Endothelial cell (in vitro differentiated cells): Measurements from ENCODE around the gene MYBPC3. TPM values are rescaled to one million over a fixed set of nuclear protein-coding genes. Genes with fewer than 3 reads are reported as not detected.

Source experiments
- DNase-seq: peaks from one replicate; pipeline ENCODE4 v3.0.0; 2021; ENCODE audit warnings: low spot score
- H3K27ac Mint-ChIP-seq: one replicate; pipeline ENCODE4 v1.8.0; 2021; ENCODE audit warnings: mixed read lengths, inconsistent platforms; ENCODE audit not compliant: unreplicated experiment
- H3K27me3 Mint-ChIP-seq: one replicate; pipeline ENCODE4 v1.8.0; 2021; ENCODE audit warnings: mild to moderate bottlenecking, moderate library complexity, mixed read lengths, inconsistent platforms; ENCODE audit not compliant: unreplicated experiment
- H3K36me3 Mint-ChIP-seq: one replicate; pipeline ENCODE4 v1.8.0; 2021; ENCODE audit warnings: mild to moderate bottlenecking, low read depth, mixed read lengths, inconsistent platforms; ENCODE audit not compliant: unreplicated experiment
- H3K4me1 Mint-ChIP-seq: one replicate; pipeline ENCODE4 v1.8.0; 2021; ENCODE audit warnings: mild to moderate bottlenecking, mixed read lengths, inconsistent platforms; ENCODE audit not compliant: unreplicated experiment
- H3K4me3 Mint-ChIP-seq: one replicate; pipeline ENCODE4 v1.8.0; 2021; ENCODE audit warnings: mild to moderate bottlenecking, mixed read lengths, inconsistent platforms; ENCODE audit not compliant: unreplicated experiment
- H3K9me3 Mint-ChIP-seq: one replicate; pipeline ENCODE4 v1.8.0; 2021; ENCODE audit warnings: mixed read lengths, inconsistent platforms; ENCODE audit not compliant: unreplicated experiment
- CTCF ChIP-seq: fragments of 200-600 bp; sonication (generic); IDR thresholded peaks from one replicate; pipeline ENCODE4 v1.5.0; 2021; ENCODE audit warnings: antibody characterized with exemption; ENCODE audit not compliant: unreplicated experiment
- total RNA-seq: library from RNA; stranded (reverse); fragmentation: NEBNext Ultra II Directional; extraction: Animal tissue kit (Norgen Biotek cat#: 25700); gene quantifications from one replicate; pipeline ENCODE4 v1.2.1, GENCODE V29; 2021; ENCODE audit not compliant: unreplicated experiment

MYBPC3 gene
- total RNA-seq, 1 donor from 2014 or later: not detected

- Mint-ChIP-seq H3K4me3 (no peak overlapping the region), H3K9me3 (no peaks in the 10 kb centered on the region), H3K36me3 (no peaks in the 10 kb centered on the region), H3K4me1 (peaks cover 2% of the 10 kb centered on the region), H3K27ac (peak overlapping the region; percentile 41), H3K27me3 (peaks cover 4% of the 10 kb centered on the region)
- TF ChIP-seq CTCF: no peak
- no peak for DNase-seq
These were observed 17.2 kb upstream of the MYBPC3 start for GRCh38 chr11:47369676-47370075.

GRCh38 chr11:47366020-47366490, 13.6 kb upstream of the MYBPC3 start:
- Mint-ChIP-seq H3K4me1 (peaks cover 2% of the 10 kb centered on the region), H3K36me3 (no peaks in the 10 kb centered on the region), H3K9me3 (no peaks in the 10 kb centered on the region), H3K27me3 (peaks cover 5% of the 10 kb centered on the region), H3K27ac (no peak overlapping the region), H3K4me3 (no peak overlapping the region)
- no peak for DNase-seq
- no peak for TF ChIP-seq CTCF

- Mint-ChIP-seq H3K4me3 (no peak overlapping the region), H3K36me3 (no peaks in the 10 kb centered on the region), H3K27ac (no peak overlapping the region), H3K9me3 (no peaks in the 10 kb centered on the region), H3K4me1 (peaks cover 5% of the 10 kb centered on the region), H3K27me3 (peaks cover 9% of the 10 kb centered on the region)
- DNase-seq: no peak
- no peak for TF ChIP-seq CTCF
These were observed 8.9 kb upstream of the MYBPC3 start for GRCh38 chr11:47361419-47361818.

GRCh38 chr11:47360341-47360740, 7.8 kb upstream of the MYBPC3 start:
- no peaks in the 10 kb centered on the region for H3K36me3 Mint-ChIP-seq
- peaks cover 5% of the 10 kb centered on the region for H3K27me3 Mint-ChIP-seq
- TF ChIP-seq CTCF: no peak
- no peak overlapping the region for H3K27ac Mint-ChIP-seq
- no peaks in the 10 kb centered on the region for H3K9me3 Mint-ChIP-seq
- DNase-seq: no peak
- H3K4me1 Mint-ChIP-seq: peaks cover 5% of the 10 kb centered on the region
- no peak overlapping the region for H3K4me3 Mint-ChIP-seq

GRCh38 chr11:47359586-47359985, 7.1 kb upstream of the MYBPC3 start:
- peaks cover 6% of the 10 kb centered on the region for H3K27me3 Mint-ChIP-seq
- DNase-seq: no peak
- peak overlapping the region; percentile 53 for H3K27ac Mint-ChIP-seq
- peaks cover 7% of the 10 kb centered on the region for H3K4me1 Mint-ChIP-seq
- peak overlapping the region; percentile 70 for H3K4me3 Mint-ChIP-seq
- no peaks in the 10 kb centered on the region for H3K9me3 Mint-ChIP-seq
- no peak for TF ChIP-seq CTCF
- peaks cover 1% of the 10 kb centered on the region for H3K36me3 Mint-ChIP-seq
